ENCODE measurements around the gene CLTCL1. TPM values are rescaled to one million over a fixed set of nuclear protein-coding genes. Genes with fewer than 3 reads are reported as not detected.

The CLTCL1 gene
- 26.0 TPM for total RNA-seq

- peak within 1 kb of the TSS; percentile 47 to 69 for H3K27ac ChIP-seq
- TF ChIP-seq CTCF (IDR thresholded peaks at IDR 0.05), result no peak
- peak within 1 kb of the TSS; percentile 87 to 94 for H3K4me3 ChIP-seq
- no peaks in the 10 kb centered on the region for H3K27me3 ChIP-seq
- peak in 1 of 2 donors; percentile 82 for DNase-seq (ENCODE audit: low spot score in 2 of 2)
- no peaks in the 10 kb centered on the region for H3K36me3 ChIP-seq
- no peaks in the 10 kb centered on the region for H3K9me3 ChIP-seq
- H3K4me1 ChIP-seq, result peaks cover 4 to 5% of the 10 kb centered on the region in 2 donors
- intact Hi-C loops (cut with DNase I), result loop anchor here (1.0 to 10.0 kb wide), 6 partner anchors 113 to 563 kb away; partner anchors contain the start of genes C22orf39, CDC45, GNB1L and MRPL40
Observed at GRCh38 chr22:19291580-19292457, at the start of gene CLTCL1. Gene CLTCL1, minus strand, starts transcription at chr22:19291719. Its CDS starts 78 bp downstream, at chr22:19291641.

GRCh38 chr22:19337137-19337536, 45.6 kb upstream of the CLTCL1 start:
- intact Hi-C loops (cut with DNase I), result no loop called here
- DNase-seq (ENCODE audit: low spot score in 2 of 2), result no peak
- TF ChIP-seq CTCF (IDR thresholded peaks at IDR 0.05), result no peak
- Histone ChIP-seq H3K9me3 (peaks cover 35 to 48% of the 10 kb centered on the region in 2 donors), H3K4me1 (no peaks in the 10 kb centered on the region), H3K4me3 (no peak overlapping the region), H3K27me3 (no peaks in the 10 kb centered on the region), H3K27ac (no peak overlapping the region), H3K36me3 (peaks cover 39 to 89% of the 10 kb centered on the region in 2 donors)

GRCh38 chr22:19336133-19337075, 44.9 kb upstream of the CLTCL1 start:
- no peak overlapping the region for H3K4me3 ChIP-seq
- DNase-seq (ENCODE audit: low spot score in 2 of 2), result no peak
- H3K4me1 ChIP-seq, result no peaks in the 10 kb centered on the region
- H3K27me3 ChIP-seq, result no peaks in the 10 kb centered on the region
- H3K9me3 ChIP-seq, result peaks cover 35 to 48% of the 10 kb centered on the region in 2 donors
- peaks cover 46 to 92% of the 10 kb centered on the region in 2 donors for H3K36me3 ChIP-seq
- H3K27ac ChIP-seq, result no peak overlapping the region
- TF ChIP-seq CTCF (IDR thresholded peaks at IDR 0.05), result no peak
- intact Hi-C loops (cut with DNase I), result no loop called here

DNA sequence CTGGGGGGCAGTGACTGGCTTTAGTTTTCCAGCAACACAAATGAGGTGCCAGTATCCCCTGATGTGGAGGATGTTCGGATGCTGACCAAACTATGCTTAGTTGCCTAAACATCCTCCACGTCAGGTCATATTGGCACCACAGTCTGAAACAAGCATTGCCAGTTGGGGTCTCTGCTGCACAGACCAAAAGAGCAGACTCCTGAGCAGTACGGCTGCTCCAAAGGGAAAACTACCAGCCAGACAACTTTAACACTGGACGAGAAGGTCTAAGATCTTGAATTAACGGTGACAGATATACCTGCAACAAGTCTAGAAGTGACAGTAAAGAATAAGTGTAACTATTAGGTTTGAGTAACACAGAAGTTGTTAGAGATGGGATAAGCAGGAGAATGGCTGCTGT, 40.5 kb upstream of the CLTCL1 start:
- H3K27me3 ChIP-seq, result no peaks in the 10 kb centered on the region
- no peaks in the 10 kb centered on the region for H3K4me1 ChIP-seq
- intact Hi-C loops (cut with DNase I), result no loop called here
- no peak for DNase-seq (ENCODE audit: low spot score in 2 of 2)
- no peak overlapping the region for H3K4me3 ChIP-seq
- no peak overlapping the region for H3K27ac ChIP-seq
- no peak for TF ChIP-seq CTCF (IDR thresholded peaks at IDR 0.05)
- peaks cover 52 to 77% of the 10 kb centered on the region in 2 donors for H3K36me3 ChIP-seq
- H3K9me3 ChIP-seq, result peaks cover 17 to 40% of the 10 kb centered on the region in 2 donors

DNA sequence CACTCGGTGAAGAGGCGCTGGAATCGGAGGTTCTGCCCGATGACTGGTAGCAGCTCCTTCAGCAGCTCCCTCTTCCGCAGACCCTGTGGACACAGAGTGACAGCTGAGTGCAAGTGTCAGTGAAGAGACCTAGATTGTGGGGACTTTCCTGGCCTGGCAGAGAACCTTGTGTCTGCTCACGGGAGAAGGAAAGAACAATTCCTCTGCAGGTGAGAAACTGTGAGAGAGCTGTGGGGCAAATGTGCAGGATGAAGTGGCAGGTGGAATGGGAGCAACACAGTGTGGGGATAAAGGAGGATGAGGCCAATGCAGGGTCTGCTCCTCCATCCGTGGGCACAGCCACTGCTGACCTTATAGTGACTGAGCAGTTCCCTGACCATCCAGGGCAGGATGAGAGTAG, 40.0 kb upstream of the CLTCL1 start:
- DNase-seq (ENCODE audit: low spot score in 2 of 2), result no peak
- Histone ChIP-seq H3K27me3 (no peaks in the 10 kb centered on the region), H3K4me3 (no peak overlapping the region), H3K4me1 (no peaks in the 10 kb centered on the region), H3K9me3 (peaks cover 16 to 39% of the 10 kb centered on the region in 2 donors), H3K27ac (no peak overlapping the region), H3K36me3 (peaks cover 51 to 72% of the 10 kb centered on the region in 2 donors)
- intact Hi-C loops (cut with DNase I), result no loop called here
- TF ChIP-seq CTCF (IDR thresholded peaks at IDR 0.05), result no peak

Data from ascending aorta (tissue), 2 donors.